GM21576 (cell line): ENCODE results near the gene DIAPH2.

ENCODE experiments used
- ATAC-seq: cut with Tn5 transposase; IDR thresholded peaks from one replicate; pipeline ENCODE4 v1.9.1; 2021; ENCODE audit warnings: mild to moderate bottlenecking, moderate library complexity; ENCODE audit not compliant: unreplicated experiment

The DIAPH2 gene

GRCh38 chrX:97155816-97156215 is 471.2 kb downstream of the DIAPH2 start:
- no peak for ATAC-seq

DNA sequence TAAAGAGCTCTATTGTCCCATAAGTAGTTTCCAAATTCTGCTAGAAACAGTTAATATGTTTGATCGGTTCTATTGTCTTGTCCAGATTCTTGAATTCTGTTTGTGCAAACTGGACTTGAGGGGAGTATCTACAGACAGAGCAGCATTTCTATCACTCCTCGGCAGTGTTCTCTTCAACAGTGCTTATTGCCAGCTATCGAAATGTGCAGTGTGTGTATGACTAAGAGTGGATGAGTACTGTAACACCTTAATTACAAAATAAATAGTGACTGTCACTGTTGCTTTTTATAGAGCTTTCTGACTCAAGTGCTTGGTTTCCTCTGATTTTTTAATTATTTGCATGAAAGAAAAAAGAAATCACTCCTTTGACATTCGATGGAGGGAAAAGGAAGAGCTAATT is 473.6 kb downstream of the DIAPH2 start:
- no peak for ATAC-seq

- no peak for ATAC-seq
Measured at GRCh38 chrX:97159916-97160800, 475.5 kb downstream of the DIAPH2 start.

GRCh38 chrX:97167333-97167732 is 482.7 kb downstream of the DIAPH2 start:
- ATAC-seq = no peak

- ATAC-seq = peak; percentile 79
Measured at GRCh38 chrX:97168646-97169045, 484.0 kb downstream of the DIAPH2 start.

DNA sequence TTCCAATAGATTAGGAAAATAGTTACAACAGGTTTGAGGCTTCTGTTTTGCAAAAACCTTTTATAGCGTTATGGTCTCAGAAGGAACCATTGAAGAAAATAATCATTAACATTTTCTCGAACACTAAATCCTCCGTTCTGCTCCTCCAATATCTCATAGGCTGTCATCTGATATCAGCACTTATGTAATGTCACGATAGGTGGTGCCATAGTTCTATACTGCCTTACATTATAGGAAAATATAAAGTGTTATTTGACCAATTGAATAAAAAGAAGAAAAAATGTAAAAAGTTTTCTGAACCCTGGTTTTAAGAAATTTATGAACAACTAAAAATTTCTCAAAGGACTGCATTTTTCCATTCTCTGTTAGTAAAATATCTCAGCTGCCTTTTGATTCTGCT is 490.5 kb downstream of the DIAPH2 start:
- ATAC-seq = no peak

- ATAC-seq = no peak
Measured at GRCh38 chrX:97189668-97190067, 505.0 kb downstream of the DIAPH2 start.

DNA sequence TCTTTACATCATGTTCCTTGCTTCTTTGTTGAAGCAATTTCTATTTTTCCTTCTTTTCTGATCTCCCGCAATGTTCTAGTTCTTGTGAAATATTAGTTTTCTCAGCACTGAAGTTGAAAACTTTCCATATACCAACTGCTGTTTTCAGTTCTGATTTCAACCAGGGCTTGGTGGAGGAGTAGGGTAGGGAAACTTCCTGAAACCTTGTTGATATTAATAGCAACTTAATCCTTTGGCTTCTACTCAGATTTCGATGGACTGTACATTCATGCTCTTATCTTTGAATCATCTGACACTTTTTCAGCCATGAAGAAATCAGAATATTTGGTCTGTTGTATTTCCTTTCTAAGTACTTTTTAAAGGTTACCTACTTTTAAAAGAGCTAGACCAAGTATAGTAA is 514.9 kb downstream of the DIAPH2 start:
- ATAC-seq = no peak

- ATAC-seq = no peak
Measured at GRCh38 chrX:97200454-97200853, 515.8 kb downstream of the DIAPH2 start.

- ATAC-seq = no peak
Measured at GRCh38 chrX:97210501-97210900, 525.9 kb downstream of the DIAPH2 start.

DNA sequence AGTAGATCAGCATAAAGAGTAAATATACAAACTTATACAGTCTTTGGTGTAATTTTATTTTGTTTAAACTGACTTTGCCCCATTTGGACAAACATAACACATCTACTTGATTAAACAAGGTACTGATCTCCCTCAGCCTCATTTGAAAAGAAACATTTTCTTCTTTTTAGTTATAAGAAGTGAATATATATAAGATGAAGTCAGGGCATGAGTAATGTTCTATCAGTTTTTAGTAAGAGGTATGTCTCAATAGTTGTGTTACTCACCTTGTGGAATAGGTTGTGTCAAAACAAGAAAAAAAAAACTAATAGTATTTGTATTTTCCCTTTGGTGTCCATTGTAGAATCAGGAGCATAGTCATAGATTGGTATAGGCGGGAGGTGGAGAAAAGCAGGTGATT is 526.4 kb downstream of the DIAPH2 start:
- no peak for ATAC-seq

- no peak for ATAC-seq
Measured at GRCh38 chrX:97215186-97215585, 530.5 kb downstream of the DIAPH2 start.

GRCh38 chrX:97224148-97224547 is 539.5 kb downstream of the DIAPH2 start:
- no peak for ATAC-seq

DNA sequence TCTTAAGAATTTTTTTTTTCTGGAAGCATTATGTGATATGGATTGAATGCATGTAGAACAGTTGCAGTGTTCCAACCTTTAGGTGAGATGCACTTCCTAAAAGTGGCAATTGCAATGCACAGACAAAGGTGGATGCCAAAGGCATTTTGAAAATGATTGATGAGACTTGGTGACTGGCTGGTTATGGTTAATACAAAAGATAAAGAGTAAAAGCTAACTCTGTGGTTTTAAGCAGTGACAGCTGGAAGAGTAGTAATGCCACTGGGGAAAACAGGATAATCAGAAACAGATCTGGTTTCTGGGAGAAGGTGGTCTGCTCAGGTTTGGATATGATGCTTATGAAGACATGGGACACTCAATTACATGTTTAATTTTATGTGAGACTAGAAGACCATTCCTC is 544.7 kb downstream of the DIAPH2 start:
- no peak for ATAC-seq

DNA sequence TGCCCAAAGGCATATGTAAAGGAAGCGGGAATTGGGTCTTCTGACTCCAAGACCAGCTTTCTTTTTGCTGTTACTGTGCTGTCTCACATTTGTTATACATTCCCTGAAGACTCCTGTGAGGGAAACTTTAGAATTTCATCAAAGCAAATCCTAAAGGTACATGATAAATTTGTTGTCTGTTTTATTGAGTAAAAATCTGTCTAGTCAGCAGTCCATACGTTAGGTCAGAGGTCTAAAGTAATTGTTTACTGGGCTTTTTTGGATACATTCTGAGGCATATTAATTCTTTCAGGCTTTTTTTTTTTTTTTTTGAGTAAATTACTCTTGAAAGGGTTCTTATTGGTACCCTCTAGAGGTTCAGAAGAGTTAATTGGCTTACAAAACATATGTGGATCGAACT is 546.3 kb downstream of the DIAPH2 start:
- no peak for ATAC-seq

- ATAC-seq = peak; percentile 100
Measured at GRCh38 chrX:97234471-97235081, 549.9 kb downstream of the DIAPH2 start.

- no peak for ATAC-seq
Measured at GRCh38 chrX:97238632-97239031, 554.0 kb downstream of the DIAPH2 start.

GRCh38 chrX:97252111-97252510 is 567.5 kb downstream of the DIAPH2 start:
- no peak for ATAC-seq

DNA sequence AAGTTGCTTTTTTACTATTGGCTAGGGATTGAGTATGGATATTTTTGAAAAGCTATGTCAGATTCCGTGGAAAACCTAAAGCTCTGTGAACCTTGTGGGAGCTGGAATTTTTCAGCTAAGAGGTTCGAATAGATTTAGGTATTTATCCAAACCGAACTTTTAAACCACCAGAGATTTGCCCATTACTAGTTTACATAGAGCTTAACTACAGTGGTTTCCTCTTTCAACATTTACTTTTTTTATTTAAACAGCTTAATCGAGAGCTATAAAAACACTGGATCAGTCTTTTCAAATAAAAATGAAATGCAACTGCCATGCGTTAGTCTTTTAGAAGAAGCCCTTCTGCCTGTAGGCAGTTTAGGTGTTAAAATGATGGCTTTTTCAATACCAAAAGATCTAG is 576.0 kb downstream of the DIAPH2 start:
- ATAC-seq = no peak

GRCh38 chrX:97266406-97267121 is 581.9 kb downstream of the DIAPH2 start:
- ATAC-seq = no peak

- ATAC-seq = no peak
Measured at GRCh38 chrX:97267396-97268181, 582.9 kb downstream of the DIAPH2 start.
